ENCODE measurements around the gene MNX1. TPM values are rescaled to one million over a fixed set of nuclear protein-coding genes. Genes with fewer than 3 reads are reported as not detected.

Gene MNX1
- total and polyA plus RNA-seq, 9 of the 15 experiments (the other 6 are each of a cell fraction or from before 2014, with no cell fraction given), result 0.15 to 8.0 (median 1.4) TPM

DNA sequence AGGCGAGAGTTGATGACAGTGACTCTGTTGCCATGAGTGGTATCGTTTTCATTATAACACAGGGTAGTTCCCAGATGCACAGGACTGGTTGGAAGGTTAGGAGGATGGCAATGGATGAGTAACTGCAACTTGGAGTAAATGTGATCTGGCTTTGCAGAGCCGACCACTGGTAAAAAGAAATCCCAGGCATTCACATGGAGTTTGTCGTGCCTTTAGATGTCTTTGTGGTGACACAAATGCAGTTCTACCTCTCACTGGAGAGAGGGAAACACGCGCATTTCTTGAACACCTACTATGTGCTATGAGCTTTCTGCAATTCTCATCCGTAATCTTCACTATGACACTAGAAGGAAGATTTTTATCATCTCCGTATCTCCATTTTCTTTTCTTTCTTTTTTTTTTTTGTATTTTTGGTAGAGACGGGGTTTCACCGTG is 1.7 kb upstream of the MNX1 start:
- H3K4me2 ChIP-seq (ENCODE audit: insufficient read depth, low read length), result peak overlapping the region; percentile 84; the same call in 1 of the 2 replicates
- WGBS (ENCODE audit: insufficient coverage, low coverage, missing lambda C conversion rate), result 31% methylated on average over 8 of the region's 10 CpGs
- CTCF ChIA-PET (ENCODE audit: low intra/inter-chr PET ratio), result no interaction called here
- peaks cover 4 to 34% of the 10 kb centered on the region in 2 experiments for H3K4me1 ChIP-seq (replicated peaks in 1 of 2; ENCODE audit: control insufficient read depth in 2 of 2, insufficient read depth in 2 of 2, low read length in 2 of 2)
- no peaks in the 10 kb centered on the region for H4K20me1 ChIP-seq (replicated peaks; ENCODE audit: control insufficient read depth, insufficient read depth, low read length)
- H3K27me3 ChIP-seq (ENCODE audit: control insufficient read depth in 2 of 2, insufficient read depth in 2 of 2, low read length in 2 of 2), result peaks cover 27 to 67% of the 10 kb centered on the region in 2 experiments; a peak in 4 of 5 replicates
- H3K9me3 ChIP-seq (replicated peaks; ENCODE audit: control insufficient read depth, insufficient read depth, low read depth, low read length), result no peaks in the 10 kb centered on the region
- no peak for TF ChIP-seq ZNF282 (CRISPR knock-in tag; IDR thresholded peaks at IDR 0.05)
- peak; percentile 87 for TF ChIP-seq ZKSCAN1 (IDR thresholded peaks at IDR 0.05; ENCODE audit: low read depth, low read length)
- FAIRE-seq (no peak), ATAC-seq (no peak), DNase-seq (ENCODE audit: extremely low read depth in 1 of 4, low spot score in 3 of 4) (no peak)
- intact Hi-C loops (cut with micrococcal nuclease) (no loop called here), in situ Hi-C loops (cut with MboI) (no loop called here)
- POLR2A ChIA-PET, result interaction anchor here (0.6 to 0.7 kb wide), 2 partner anchors 9 to 15 kb away, joined by 3 read pairs; no protein-coding TSS in a partner anchor
- no peak overlapping the region for H3K9ac ChIP-seq (ENCODE audit: insufficient read depth in 1 of 2, low read depth in 2 of 2, low read length in 2 of 2)
- no peak overlapping the region for H3K27ac ChIP-seq (ENCODE audit: extremely low read depth, low read depth, low read length)
- no TSS peak for BruUV-seq (replicated peaks)
- H3K79me2 ChIP-seq (ENCODE audit: control insufficient read depth, insufficient read depth, low read length), result no peaks in the 10 kb centered on the region
- H2AFZ ChIP-seq (ENCODE audit: low read depth, low read length), result no peak overlapping the region
- no peaks in the 10 kb centered on the region for H3K36me3 ChIP-seq (ENCODE audit: control insufficient read depth, insufficient read depth, low read length)
- no peak overlapping the region for H3K4me3 ChIP-seq
- no peaks in the 10 kb centered on the region for H3K9me1 ChIP-seq (ENCODE audit: control insufficient read depth, insufficient read depth, low read length)

DNA sequence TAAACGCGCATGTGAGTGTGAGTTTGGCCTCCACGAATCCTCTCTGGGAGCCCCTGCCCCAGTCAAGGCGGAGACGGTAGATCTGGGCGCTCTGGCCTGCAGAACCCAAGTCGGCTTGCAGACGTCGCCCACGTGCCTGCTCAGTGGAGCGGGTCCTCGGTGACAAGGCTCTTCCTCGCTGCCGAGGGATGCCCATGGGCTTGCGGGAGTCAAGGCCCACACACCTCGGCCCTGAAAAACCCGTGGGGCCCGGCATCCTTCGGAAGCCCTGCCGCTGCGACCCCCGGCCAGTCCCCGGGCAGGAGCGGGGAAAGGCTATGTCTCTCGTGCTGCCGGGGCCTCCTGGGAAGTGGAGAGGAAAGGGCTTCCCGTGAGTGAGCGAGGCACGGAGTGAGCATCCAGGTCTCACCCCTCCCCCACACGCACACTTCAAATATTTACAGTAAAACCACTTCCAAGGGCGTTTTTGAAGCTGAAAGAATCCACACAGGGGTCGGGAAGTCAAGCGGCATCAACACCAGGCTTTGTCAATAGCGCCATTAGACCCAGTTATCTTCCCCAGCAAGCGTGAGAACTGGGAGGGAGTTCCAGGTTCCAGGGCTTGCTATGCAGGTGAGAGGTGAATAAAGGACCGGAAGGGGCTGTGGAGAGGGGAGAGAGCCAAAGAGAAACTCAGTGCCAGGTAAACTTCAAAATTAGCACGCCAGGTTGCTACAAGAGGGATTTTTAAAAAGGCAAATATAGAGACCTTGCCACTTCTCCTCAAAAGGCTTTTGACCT is 1.1 kb upstream of the MNX1 start:
- FAIRE-seq, result peak; percentile 82
- no peak for TF ChIP-seq KHSRP (IDR thresholded peaks at IDR 0.05)
- no peak for TF ChIP-seq ZNF311 (CRISPR knock-in tag; IDR thresholded peaks at IDR 0.05)
- 0 out of 2 replicates have a peak, but pooled peaks have one; percentile 2 for TF ChIP-seq FOXK1 (CRISPR knock-in tag; IDR thresholded peaks at IDR 0.05; ENCODE audit: borderline replicate concordance)
- TF ChIP-seq, protein P1, sequence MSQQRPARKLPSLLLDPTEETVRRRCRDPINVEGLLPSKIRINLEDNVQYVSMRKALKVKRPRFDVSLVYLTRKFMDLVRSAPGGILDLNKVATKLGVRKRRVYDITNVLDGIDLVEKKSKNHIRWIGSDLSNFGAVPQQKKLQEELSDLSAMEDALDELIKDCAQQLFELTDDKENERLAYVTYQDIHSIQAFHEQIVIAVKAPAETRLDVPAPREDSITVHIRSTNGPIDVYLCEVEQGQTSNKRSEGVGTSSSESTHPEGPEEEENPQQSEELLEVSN (IDR thresholded peaks at IDR 0.05; ENCODE audit: borderline replicate concordance in 1 of 2, extremely low read depth in 1 of 2, insufficient read depth in 1 of 2, insufficient read length in 1 of 2, low read depth in 1 of 2, low read length in 1 of 2, poor library complexity in 1 of 2, severe bottlenecking in 1 of 2), result peak; percentile 36 to 39
- 0 out of 2 replicates have a peak, but pooled peaks have one; percentile 18 for TF ChIP-seq ZNF584 (CRISPR knock-in tag; IDR thresholded peaks at IDR 0.05; ENCODE audit: low read depth)
- no peak for TF ChIP-seq SIX5 (IDR thresholded peaks at IDR 0.05; ENCODE audit: borderline replicate concordance in 1 of 2, insufficient read depth in 1 of 2, low read depth in 1 of 2, low read length in 2 of 2)
- TF ChIP-seq ZFX (CRISPR knock-in tag; IDR thresholded peaks at IDR 0.05), result peak; percentile 4; the same call in 1 of the 2 replicates
- TF ChIP-seq ATF6 (CRISPR knock-in tag; IDR thresholded peaks at IDR 0.05), result no peak

More for the DNA sequence above, 1.1 kb upstream of the MNX1 start:
- WGBS (ENCODE audit: insufficient coverage, low coverage, missing lambda C conversion rate), result 24% methylated on average over 37 of the region's 37 CpGs
- Histone ChIP-seq H3K27me3 (ENCODE audit: control insufficient read depth in 2 of 2, insufficient read depth in 2 of 2, low read length in 2 of 2) (peaks cover 22 to 61% of the 10 kb centered on the region in 2 experiments; a peak in 4 of 5 replicates), H2AFZ (ENCODE audit: low read depth, low read length) (peak overlapping the region; percentile 96), H3K4me2 (ENCODE audit: insufficient read depth, low read length) (peak overlapping the region; percentile 84), H3K9me3 (replicated peaks; ENCODE audit: control insufficient read depth, insufficient read depth, low read depth, low read length) (no peaks in the 10 kb centered on the region), H3K36me3 (ENCODE audit: control insufficient read depth, insufficient read depth, low read length) (no peaks in the 10 kb centered on the region), H4K20me1 (replicated peaks; ENCODE audit: control insufficient read depth, insufficient read depth, low read length) (no peaks in the 10 kb centered on the region), H3K27ac (ENCODE audit: extremely low read depth, low read depth, low read length) (no peak overlapping the region), H3K4me1 (replicated peaks in 1 of 2; ENCODE audit: control insufficient read depth in 2 of 2, insufficient read depth in 2 of 2, low read length in 2 of 2) (peaks cover 4 to 35% of the 10 kb centered on the region in 2 experiments), H3K4me3 (peak overlapping the region; percentile 79), H3K79me2 (ENCODE audit: control insufficient read depth, insufficient read depth, low read length) (no peaks in the 10 kb centered on the region), H3K9me1 (ENCODE audit: control insufficient read depth, insufficient read depth, low read length) (no peaks in the 10 kb centered on the region), H3K9ac (ENCODE audit: insufficient read depth in 1 of 2, low read depth in 2 of 2, low read length in 2 of 2) (peak overlapping the region; percentile 59 to 93; a peak in 3 of 4 replicates)
- POLR2A ChIA-PET, result interaction anchor here (0.6 to 2.2 kb wide), 7 partner anchors 8 to 157 kb away, joined by 3 to 11 read pairs (median 3); no protein-coding TSS in a partner anchor
- intact Hi-C loops (cut with micrococcal nuclease) (no loop called here), in situ Hi-C loops (cut with MboI) (no loop called here)
- TSS peak; percentile 67 for BruUV-seq (replicated peaks)
- ATAC-seq (peak; percentile 3), DNase-seq (ENCODE audit: extremely low read depth in 1 of 4, low spot score in 3 of 4) (peak in 1 of 4 experiments; percentile 19)
- CTCF ChIA-PET (ENCODE audit: low intra/inter-chr PET ratio), result no interaction called here
